Measurements from ENCODE around the gene RAB4A.
"Not testable (repeated sequence)": the region's sequence is repeated elsewhere in the genome, so short reads cannot be mapped to it uniquely, and the experiment has no call there.

The RAB4A gene

GRCh38 chr1:229279242-229279641 is 8.3 kb downstream of the RAB4A start:
- no peak overlapping the region for H3K4me3 ChIP-seq (ENCODE audit: low read length)

GRCh38 chr1:229280037-229280828 is 9.3 kb downstream of the RAB4A start:
- Histone ChIP-seq H3K4me3 (ENCODE audit: low read length) (no peak overlapping the region), H3K9me3 (ENCODE audit: control insufficient read depth, low read length) (no peaks in the 10 kb centered on the region), H3K36me3 (ENCODE audit: control insufficient read depth, insufficient read depth, low read length) (no peaks in the 10 kb centered on the region), H3K9ac (ENCODE audit: low read length) (no peak overlapping the region), H3K27me3 (ENCODE audit: control insufficient read depth, insufficient read depth, low read length) (no peaks in the 10 kb centered on the region), H3K4me1 (ENCODE audit: control insufficient read depth, insufficient read depth, low read length) (peaks cover 11% of the 10 kb centered on the region)

More at GRCh38 chr1:229279242-229279641, 8.3 kb downstream of the RAB4A start:
- Histone ChIP-seq H3K27me3 (ENCODE audit: control insufficient read depth, insufficient read depth, low read length) (no peaks in the 10 kb centered on the region), H3K36me3 (ENCODE audit: control insufficient read depth, insufficient read depth, low read length) (no peaks in the 10 kb centered on the region), H3K9me3 (ENCODE audit: control insufficient read depth, low read length) (no peaks in the 10 kb centered on the region), H3K4me1 (ENCODE audit: control insufficient read depth, insufficient read depth, low read length) (peaks cover 16% of the 10 kb centered on the region), H3K9ac (ENCODE audit: low read length) (no peak overlapping the region)

- H3K36me3 ChIP-seq (ENCODE audit: control insufficient read depth, insufficient read depth, low read length) = no peaks in the 10 kb centered on the region
- H3K9ac ChIP-seq (ENCODE audit: low read length) = no peak overlapping the region
- no peak overlapping the region for H3K4me3 ChIP-seq (ENCODE audit: low read length)
- H3K27me3 ChIP-seq (ENCODE audit: control insufficient read depth, insufficient read depth, low read length) = no peaks in the 10 kb centered on the region
- H3K9me3 ChIP-seq (ENCODE audit: control insufficient read depth, low read length) = no peaks in the 10 kb centered on the region
- H3K4me1 ChIP-seq (ENCODE audit: control insufficient read depth, insufficient read depth, low read length) = peaks cover 11% of the 10 kb centered on the region
Measured at GRCh38 chr1:229280921-229281320, 10.0 kb downstream of the RAB4A start.

- no peak overlapping the region for H3K9ac ChIP-seq (ENCODE audit: low read length)
- H3K4me1 ChIP-seq (ENCODE audit: control insufficient read depth, insufficient read depth, low read length) = peaks cover 11% of the 10 kb centered on the region
- H3K36me3 ChIP-seq (ENCODE audit: control insufficient read depth, insufficient read depth, low read length) = no peaks in the 10 kb centered on the region
- no peak overlapping the region for H3K4me3 ChIP-seq (ENCODE audit: low read length)
- H3K27me3 ChIP-seq (ENCODE audit: control insufficient read depth, insufficient read depth, low read length) = no peaks in the 10 kb centered on the region
- no peaks in the 10 kb centered on the region for H3K9me3 ChIP-seq (ENCODE audit: control insufficient read depth, low read length)
Measured at GRCh38 chr1:229281339-229281926, 10.5 kb downstream of the RAB4A start.

GRCh38 chr1:229282295-229282823 is 11.4 kb downstream of the RAB4A start:
- Histone ChIP-seq H3K9me3 (ENCODE audit: control insufficient read depth, low read length) (no peaks in the 10 kb centered on the region), H3K4me3 (ENCODE audit: low read length) (no peak overlapping the region), H3K27me3 (ENCODE audit: control insufficient read depth, insufficient read depth, low read length) (no peaks in the 10 kb centered on the region), H3K4me1 (ENCODE audit: control insufficient read depth, insufficient read depth, low read length) (peaks cover 12% of the 10 kb centered on the region), H3K36me3 (ENCODE audit: control insufficient read depth, insufficient read depth, low read length) (no peaks in the 10 kb centered on the region), H3K9ac (ENCODE audit: low read length) (no peak overlapping the region)

- H3K36me3 ChIP-seq (ENCODE audit: control insufficient read depth, insufficient read depth, low read length) = no peaks in the 10 kb centered on the region
- no peaks in the 10 kb centered on the region for H3K9me3 ChIP-seq (ENCODE audit: control insufficient read depth, low read length)
- peaks cover 15% of the 10 kb centered on the region for H3K4me1 ChIP-seq (ENCODE audit: control insufficient read depth, insufficient read depth, low read length)
- H3K27me3 ChIP-seq (ENCODE audit: control insufficient read depth, insufficient read depth, low read length) = no peaks in the 10 kb centered on the region
- H3K9ac ChIP-seq (ENCODE audit: low read length) = no peak overlapping the region
- H3K4me3 ChIP-seq (ENCODE audit: low read length) = no peak overlapping the region
Measured at GRCh38 chr1:229283183-229283611, 12.3 kb downstream of the RAB4A start.

- peaks cover 12% of the 10 kb centered on the region for H3K4me1 ChIP-seq (ENCODE audit: control insufficient read depth, insufficient read depth, low read length)
- no peak overlapping the region for H3K4me3 ChIP-seq (ENCODE audit: low read length)
- H3K36me3 ChIP-seq (ENCODE audit: control insufficient read depth, insufficient read depth, low read length) = no peaks in the 10 kb centered on the region
- H3K9ac ChIP-seq (ENCODE audit: low read length) = no peak overlapping the region
- no peaks in the 10 kb centered on the region for H3K27me3 ChIP-seq (ENCODE audit: control insufficient read depth, insufficient read depth, low read length)
- no peaks in the 10 kb centered on the region for H3K9me3 ChIP-seq (ENCODE audit: control insufficient read depth, low read length)
Measured at GRCh38 chr1:229284887-229285286, 14.0 kb downstream of the RAB4A start.

- no peaks in the 10 kb centered on the region for H3K36me3 ChIP-seq (ENCODE audit: control insufficient read depth, insufficient read depth, low read length)
- no peaks in the 10 kb centered on the region for H3K27me3 ChIP-seq (ENCODE audit: control insufficient read depth, insufficient read depth, low read length)
- H3K9me3 ChIP-seq (ENCODE audit: control insufficient read depth, low read length) = no peaks in the 10 kb centered on the region
- H3K4me1 ChIP-seq (ENCODE audit: control insufficient read depth, insufficient read depth, low read length) = peaks cover 6% of the 10 kb centered on the region
- no peak overlapping the region for H3K4me3 ChIP-seq (ENCODE audit: low read length)
- H3K9ac ChIP-seq (ENCODE audit: low read length) = no peak overlapping the region
Measured at GRCh38 chr1:229285440-229285839, 14.5 kb downstream of the RAB4A start.

- Histone ChIP-seq H3K4me1 (ENCODE audit: control insufficient read depth, insufficient read depth, low read length) (peaks cover 4% of the 10 kb centered on the region), H3K9me3 (ENCODE audit: control insufficient read depth, low read length) (no peaks in the 10 kb centered on the region), H3K27me3 (ENCODE audit: control insufficient read depth, insufficient read depth, low read length) (no peaks in the 10 kb centered on the region), H3K36me3 (ENCODE audit: control insufficient read depth, insufficient read depth, low read length) (no peaks in the 10 kb centered on the region), H3K4me3 (ENCODE audit: low read length) (no peak overlapping the region), H3K9ac (ENCODE audit: low read length) (no peak overlapping the region)
Measured at GRCh38 chr1:229286099-229286766, 15.3 kb downstream of the RAB4A start.

GRCh38 chr1:229287267-229287666 is 16.4 kb downstream of the RAB4A start:
- Histone ChIP-seq H3K27me3 (ENCODE audit: control insufficient read depth, insufficient read depth, low read length) (no peaks in the 10 kb centered on the region), H3K36me3 (ENCODE audit: control insufficient read depth, insufficient read depth, low read length) (no peaks in the 10 kb centered on the region), H3K4me1 (ENCODE audit: control insufficient read depth, insufficient read depth, low read length) (peaks cover 4% of the 10 kb centered on the region), H3K9me3 (ENCODE audit: control insufficient read depth, low read length) (no peaks in the 10 kb centered on the region), H3K9ac (ENCODE audit: low read length) (no peak overlapping the region), H3K4me3 (ENCODE audit: low read length) (no peak overlapping the region)

- Histone ChIP-seq H3K9ac (ENCODE audit: low read length) (no peak overlapping the region), H3K9me3 (ENCODE audit: control insufficient read depth, low read length) (no peaks in the 10 kb centered on the region), H3K36me3 (ENCODE audit: control insufficient read depth, insufficient read depth, low read length) (no peaks in the 10 kb centered on the region), H3K4me1 (ENCODE audit: control insufficient read depth, insufficient read depth, low read length) (peaks cover 4% of the 10 kb centered on the region), H3K4me3 (ENCODE audit: low read length) (no peak overlapping the region), H3K27me3 (ENCODE audit: control insufficient read depth, insufficient read depth, low read length) (no peaks in the 10 kb centered on the region)
Measured at GRCh38 chr1:229288516-229288915, 17.6 kb downstream of the RAB4A start.

- H3K4me1 ChIP-seq (ENCODE audit: control insufficient read depth, insufficient read depth, low read length); H3K4me3 ChIP-seq (ENCODE audit: low read length); H3K9me3 ChIP-seq (ENCODE audit: control insufficient read depth, low read length); H3K27me3 ChIP-seq (ENCODE audit: control insufficient read depth, insufficient read depth, low read length); H3K9ac ChIP-seq (ENCODE audit: low read length); H3K36me3 ChIP-seq (ENCODE audit: control insufficient read depth, insufficient read depth, low read length): not testable (repeated sequence)
Measured at GRCh38 chr1:229291686-229292085, 20.8 kb downstream of the RAB4A start.
